Measurements from ENCODE around the gene SYTL2. TPM values are rescaled to one million over a fixed set of nuclear protein-coding genes. Genes with fewer than 3 reads are reported as not detected.

SYTL2 gene
- total and polyA plus RNA-seq, 12 donors, result 2.9 to 16.1 (median 5.1) TPM

DNA sequence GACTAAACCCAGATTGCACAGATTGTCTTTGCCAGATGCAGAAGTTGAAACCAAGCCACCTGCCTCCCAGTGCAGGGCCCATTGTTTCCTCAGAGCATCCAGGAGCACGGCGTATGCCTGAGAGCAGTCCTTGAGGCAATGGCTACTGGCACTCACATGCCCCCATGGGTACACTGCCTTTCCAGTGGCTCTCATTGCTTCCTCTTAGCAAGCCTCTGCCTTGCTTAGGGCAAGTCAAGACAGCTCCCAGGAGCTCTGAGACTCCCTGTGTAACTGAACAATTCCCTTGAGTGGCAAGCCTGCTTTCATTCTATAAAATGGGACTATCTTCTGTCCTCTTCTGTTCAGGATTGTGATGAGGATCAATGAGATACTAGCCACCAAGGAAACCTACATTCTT lies 4.1 kb downstream of the SYTL2 start:
- Histone ChIP-seq H3K36me3 (no peaks in the 10 kb centered on the region), H3K4me3 (no peak overlapping the region), H3K27ac (no peak overlapping the region), H3K9me3 (no peaks in the 10 kb centered on the region), H3K4me1 (peaks cover 5 to 20% (median 12%) of the 10 kb centered on the region in 9 donors), H3K27me3 (peaks cover 0 to 16% (median 0%) of the 10 kb centered on the region in 7 donors)
- TF ChIP-seq, protein P1, sequence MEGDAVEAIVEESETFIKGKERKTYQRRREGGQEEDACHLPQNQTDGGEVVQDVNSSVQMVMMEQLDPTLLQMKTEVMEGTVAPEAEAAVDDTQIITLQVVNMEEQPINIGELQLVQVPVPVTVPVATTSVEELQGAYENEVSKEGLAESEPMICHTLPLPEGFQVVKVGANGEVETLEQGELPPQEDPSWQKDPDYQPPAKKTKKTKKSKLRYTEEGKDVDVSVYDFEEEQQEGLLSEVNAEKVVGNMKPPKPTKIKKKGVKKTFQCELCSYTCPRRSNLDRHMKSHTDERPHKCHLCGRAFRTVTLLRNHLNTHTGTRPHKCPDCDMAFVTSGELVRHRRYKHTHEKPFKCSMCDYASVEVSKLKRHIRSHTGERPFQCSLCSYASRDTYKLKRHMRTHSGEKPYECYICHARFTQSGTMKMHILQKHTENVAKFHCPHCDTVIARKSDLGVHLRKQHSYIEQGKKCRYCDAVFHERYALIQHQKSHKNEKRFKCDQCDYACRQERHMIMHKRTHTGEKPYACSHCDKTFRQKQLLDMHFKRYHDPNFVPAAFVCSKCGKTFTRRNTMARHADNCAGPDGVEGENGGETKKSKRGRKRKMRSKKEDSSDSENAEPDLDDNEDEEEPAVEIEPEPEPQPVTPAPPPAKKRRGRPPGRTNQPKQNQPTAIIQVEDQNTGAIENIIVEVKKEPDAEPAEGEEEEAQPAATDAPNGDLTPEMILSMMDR (IDR thresholded peaks at IDR 0.05), result no peak
- intact Hi-C loops (cut with DNase I), result no loop called here
- ATAC-seq (no peak), DNase-seq (no peak)
- WGBS, 2 donors, result 77 to 82% methylated on average over 2 of the region's 2 CpGs

DNA sequence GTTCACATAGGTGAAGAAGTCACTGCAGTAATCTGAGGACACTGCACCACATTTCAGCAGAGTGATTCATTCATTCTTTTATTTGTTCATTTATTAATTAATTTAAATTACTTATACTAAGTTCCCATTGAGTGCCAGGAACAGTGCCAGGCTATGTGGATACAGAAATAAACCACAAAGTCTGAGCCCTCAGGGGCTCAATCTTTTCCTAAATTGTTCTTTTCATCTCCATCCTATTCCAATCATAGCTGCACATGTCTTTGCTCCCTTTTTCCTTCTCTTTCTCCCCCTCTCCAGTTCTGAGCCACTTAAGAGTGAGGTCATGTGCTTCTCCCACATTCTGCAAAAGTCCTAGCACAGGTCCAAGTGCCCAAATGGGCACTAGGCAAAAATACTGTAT lies 4.9 kb downstream of the SYTL2 start:
- H3K27me3 ChIP-seq, result peaks cover 0 to 12% (median 0%) of the 10 kb centered on the region in 7 donors
- no peaks in the 10 kb centered on the region for H3K36me3 ChIP-seq

DNA sequence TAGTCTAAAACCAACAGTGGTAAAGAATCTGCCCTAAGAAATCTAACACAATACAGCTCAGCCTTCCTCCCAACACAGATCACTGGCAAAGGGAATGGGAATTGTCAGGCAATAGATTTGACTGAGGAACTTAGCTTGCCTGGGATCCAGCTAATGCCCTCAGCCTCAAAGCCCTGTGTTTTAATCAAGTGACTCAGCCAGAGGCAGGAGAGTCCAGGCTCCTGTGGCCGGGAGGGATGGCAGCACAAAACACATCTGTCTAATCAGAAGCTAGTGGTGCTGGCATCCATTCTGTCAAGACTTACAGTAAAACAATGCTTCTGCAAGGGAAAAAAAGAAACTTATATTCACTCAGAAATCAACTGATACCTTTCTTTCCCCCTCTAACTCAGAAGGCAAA lies 5.6 kb downstream of the SYTL2 start:
- no peaks in the 10 kb centered on the region for H3K36me3 ChIP-seq
- no peak overlapping the region for H3K4me3 ChIP-seq
- H3K27ac ChIP-seq, result no peak overlapping the region
- ATAC-seq (no peak), DNase-seq (no peak)
- H3K27me3 ChIP-seq, result peaks cover 0 to 6% (median 0%) of the 10 kb centered on the region in 7 donors
- H3K9me3 ChIP-seq, result no peaks in the 10 kb centered on the region
- peaks cover 3 to 11% (median 8%) of the 10 kb centered on the region in 9 donors for H3K4me1 ChIP-seq
- TF ChIP-seq, protein P1 (IDR thresholded peaks at IDR 0.05), result no peak
- intact Hi-C loops (cut with DNase I), result no loop called here
- 61 to 67% methylated on average over 1 of the region's 1 CpG for WGBS, 2 donors

More for the DNA sequence above, 4.9 kb downstream of the SYTL2 start:
- Histone ChIP-seq H3K27ac (no peak overlapping the region), H3K4me3 (no peak overlapping the region), H3K9me3 (no peaks in the 10 kb centered on the region), H3K4me1 (peaks cover 5 to 16% (median 12%) of the 10 kb centered on the region in 9 donors)
- ATAC-seq (no peak), DNase-seq (no peak)
- TF ChIP-seq, protein P1 (IDR thresholded peaks at IDR 0.05), result no peak
- intact Hi-C loops (cut with DNase I), result no loop called here

DNA sequence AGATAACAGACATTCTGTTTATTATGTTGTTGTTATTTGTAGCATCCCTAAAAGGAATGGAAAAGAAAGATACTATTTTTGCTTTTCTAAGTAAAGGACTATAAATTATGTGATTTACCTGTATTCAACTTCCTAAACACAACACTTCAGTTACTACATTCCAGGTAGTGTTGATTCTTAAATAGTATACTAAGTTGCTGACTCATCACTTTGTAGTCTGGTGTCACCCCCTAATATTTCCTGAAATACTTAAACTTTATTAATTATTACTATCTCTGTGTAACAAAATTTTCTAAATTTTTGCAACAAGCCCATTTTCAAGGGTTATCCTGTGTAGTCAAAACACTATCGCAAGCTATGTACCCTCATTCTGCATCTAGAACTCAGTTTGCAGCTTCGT lies 7.0 kb downstream of the SYTL2 start:
- intact Hi-C loops (cut with DNase I), result no loop called here
- DNase-seq (no peak), ATAC-seq (no peak)
- H3K36me3 ChIP-seq, result no peaks in the 10 kb centered on the region
- peaks cover 0 to 3% (median 0%) of the 10 kb centered on the region in 7 donors for H3K27me3 ChIP-seq
- TF ChIP-seq, protein P1 (IDR thresholded peaks at IDR 0.05), result no peak
- WGBS, 2 donors, result 99% methylated on average over 2 of the region's 2 CpGs
- H3K4me3 ChIP-seq, result no peak overlapping the region
- no peak overlapping the region for H3K27ac ChIP-seq
- no peaks in the 10 kb centered on the region for H3K9me3 ChIP-seq
- peaks cover 0 to 4% (median 0%) of the 10 kb centered on the region in 9 donors for H3K4me1 ChIP-seq
